WTC11 (cell line): Measurements from ENCODE around the gene CLVS2.

Source experiments
- NFE2L1 ChIP-seq: sonication (generic); formaldehyde crosslinking; IDR thresholded peaks from 2 replicates; pipeline ENCODE4 v1.8.1; 2023; ENCODE audit warnings: missing genetic modification reagents
- ZNF416 ChIP-seq: fragments of 250-450 bp; sonication (Bioruptor Pico); IDR thresholded peaks from 2 replicates; pipeline ENCODE4 v1.9.0; 2021; ENCODE audit warnings: mild to moderate bottlenecking, inconsistent platforms
- TF ChIP-seq, protein P1 (sequence below): fragments of 200-600 bp; IDR thresholded peaks from 2 replicates; pipeline ENCODE4 v1.8.0; 2022; ENCODE audit warnings: antibody characterized with exemption
- TF ChIP-seq, protein P2 (sequence below): sonication (generic); formaldehyde crosslinking; IDR thresholded peaks from 2 replicates; pipeline ENCODE4 v1.8.0; 2022; ENCODE audit warnings: mild to moderate bottlenecking, missing genetic modification reagents
- TF ChIP-seq, protein P3 (sequence below): sonication (generic); formaldehyde crosslinking; IDR thresholded peaks from 2 replicates; pipeline ENCODE4 v1.8.1; 2023; ENCODE audit warnings: mild to moderate bottlenecking, moderate library complexity, missing genetic modification reagents
- TF ChIP-seq, protein P4 (sequence below): sonication (generic); formaldehyde crosslinking; IDR thresholded peaks from 2 replicates; pipeline ENCODE4 v1.8.1; 2023; ENCODE audit warnings: mild to moderate bottlenecking, missing genetic modification reagents

DNA sequence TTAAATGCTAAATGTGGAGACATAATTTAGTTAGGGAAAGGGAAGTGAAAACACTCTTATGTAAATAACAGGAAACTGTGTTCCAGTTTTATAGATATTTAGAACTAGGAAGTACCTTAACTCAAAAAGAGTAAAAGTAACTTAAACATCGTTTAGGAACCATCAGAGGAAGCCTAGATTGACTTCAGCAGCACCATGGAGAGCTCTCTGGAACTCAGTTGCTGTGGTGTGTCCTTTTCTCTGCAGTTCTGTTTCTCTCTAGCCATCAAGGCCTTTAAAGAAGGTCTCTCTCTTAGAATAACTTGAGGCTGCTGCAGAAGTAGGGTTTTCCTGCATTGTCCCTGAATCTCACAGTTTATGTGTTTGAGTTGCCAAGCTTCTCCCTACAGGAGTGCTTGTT is 26.9 kb downstream of the CLVS2 start:
- TF ChIP-seq, protein P1, sequence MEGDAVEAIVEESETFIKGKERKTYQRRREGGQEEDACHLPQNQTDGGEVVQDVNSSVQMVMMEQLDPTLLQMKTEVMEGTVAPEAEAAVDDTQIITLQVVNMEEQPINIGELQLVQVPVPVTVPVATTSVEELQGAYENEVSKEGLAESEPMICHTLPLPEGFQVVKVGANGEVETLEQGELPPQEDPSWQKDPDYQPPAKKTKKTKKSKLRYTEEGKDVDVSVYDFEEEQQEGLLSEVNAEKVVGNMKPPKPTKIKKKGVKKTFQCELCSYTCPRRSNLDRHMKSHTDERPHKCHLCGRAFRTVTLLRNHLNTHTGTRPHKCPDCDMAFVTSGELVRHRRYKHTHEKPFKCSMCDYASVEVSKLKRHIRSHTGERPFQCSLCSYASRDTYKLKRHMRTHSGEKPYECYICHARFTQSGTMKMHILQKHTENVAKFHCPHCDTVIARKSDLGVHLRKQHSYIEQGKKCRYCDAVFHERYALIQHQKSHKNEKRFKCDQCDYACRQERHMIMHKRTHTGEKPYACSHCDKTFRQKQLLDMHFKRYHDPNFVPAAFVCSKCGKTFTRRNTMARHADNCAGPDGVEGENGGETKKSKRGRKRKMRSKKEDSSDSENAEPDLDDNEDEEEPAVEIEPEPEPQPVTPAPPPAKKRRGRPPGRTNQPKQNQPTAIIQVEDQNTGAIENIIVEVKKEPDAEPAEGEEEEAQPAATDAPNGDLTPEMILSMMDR, result no peak
- TF ChIP-seq NFE2L1 (CRISPR knock-in tag) (no peak), ZNF416 (CRISPR knock-in tag) (no peak)
- TF ChIP-seq, protein P2, sequence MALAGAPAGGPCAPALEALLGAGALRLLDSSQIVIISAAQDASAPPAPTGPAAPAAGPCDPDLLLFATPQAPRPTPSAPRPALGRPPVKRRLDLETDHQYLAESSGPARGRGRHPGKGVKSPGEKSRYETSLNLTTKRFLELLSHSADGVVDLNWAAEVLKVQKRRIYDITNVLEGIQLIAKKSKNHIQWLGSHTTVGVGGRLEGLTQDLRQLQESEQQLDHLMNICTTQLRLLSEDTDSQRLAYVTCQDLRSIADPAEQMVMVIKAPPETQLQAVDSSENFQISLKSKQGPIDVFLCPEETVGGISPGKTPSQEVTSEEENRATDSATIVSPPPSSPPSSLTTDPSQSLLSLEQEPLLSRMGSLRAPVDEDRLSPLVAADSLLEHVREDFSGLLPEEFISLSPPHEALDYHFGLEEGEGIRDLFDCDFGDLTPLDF, result no peak
- TF ChIP-seq, protein P3, sequence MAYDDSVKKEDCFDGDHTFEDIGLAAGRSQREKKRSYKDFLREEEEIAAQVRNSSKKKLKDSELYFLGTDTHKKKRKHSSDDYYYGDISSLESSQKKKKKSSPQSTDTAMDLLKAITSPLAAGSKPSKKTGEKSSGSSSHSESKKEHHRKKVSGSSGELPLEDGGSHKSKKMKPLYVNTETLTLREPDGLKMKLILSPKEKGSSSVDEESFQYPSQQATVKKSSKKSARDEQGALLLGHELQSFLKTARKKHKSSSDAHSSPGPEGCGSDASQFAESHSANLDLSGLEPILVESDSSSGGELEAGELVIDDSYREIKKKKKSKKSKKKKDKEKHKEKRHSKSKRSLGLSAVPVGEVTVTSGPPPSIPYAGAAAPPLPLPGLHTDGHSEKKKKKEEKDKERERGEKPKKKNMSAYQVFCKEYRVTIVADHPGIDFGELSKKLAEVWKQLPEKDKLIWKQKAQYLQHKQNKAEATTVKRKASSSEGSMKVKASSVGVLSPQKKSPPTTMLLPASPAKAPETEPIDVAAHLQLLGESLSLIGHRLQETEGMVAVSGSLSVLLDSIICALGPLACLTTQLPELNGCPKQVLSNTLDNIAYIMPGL, result no peak
- TF ChIP-seq, protein P4, sequence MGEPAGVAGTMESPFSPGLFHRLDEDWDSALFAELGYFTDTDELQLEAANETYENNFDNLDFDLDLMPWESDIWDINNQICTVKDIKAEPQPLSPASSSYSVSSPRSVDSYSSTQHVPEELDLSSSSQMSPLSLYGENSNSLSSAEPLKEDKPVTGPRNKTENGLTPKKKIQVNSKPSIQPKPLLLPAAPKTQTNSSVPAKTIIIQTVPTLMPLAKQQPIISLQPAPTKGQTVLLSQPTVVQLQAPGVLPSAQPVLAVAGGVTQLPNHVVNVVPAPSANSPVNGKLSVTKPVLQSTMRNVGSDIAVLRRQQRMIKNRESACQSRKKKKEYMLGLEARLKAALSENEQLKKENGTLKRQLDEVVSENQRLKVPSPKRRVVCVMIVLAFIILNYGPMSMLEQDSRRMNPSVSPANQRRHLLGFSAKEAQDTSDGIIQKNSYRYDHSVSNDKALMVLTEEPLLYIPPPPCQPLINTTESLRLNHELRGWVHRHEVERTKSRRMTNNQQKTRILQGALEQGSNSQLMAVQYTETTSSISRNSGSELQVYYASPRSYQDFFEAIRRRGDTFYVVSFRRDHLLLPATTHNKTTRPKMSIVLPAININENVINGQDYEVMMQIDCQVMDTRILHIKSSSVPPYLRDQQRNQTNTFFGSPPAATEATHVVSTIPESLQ (CRISPR knock-in tag), result no peak
